Mammary epithelial cell (primary cell): ENCODE measurements around the gene ITIH5.

Experiments
- EZH2 ChIP-seq: IDR thresholded peaks from 2 replicates; pipeline ENCODE4 v1.6.1; 2012; ENCODE audit warnings: low read length, inconsistent platforms, borderline replicate concordance
- TF ChIP-seq, protein P1 (sequence below), 2 donors: IDR thresholded peaks in 1 of 2; conservative IDR thresholded peaks in 1 of 2; 2 replicates each; pipeline ENCODE4 v1.5.1; 2011 to 2012; ENCODE audit warnings: inconsistent platforms in 2 of 2, low read length in 2 of 2, mild to moderate bottlenecking in 2 of 2, control low read depth in 1 of 2, low read depth in 1 of 2; ENCODE audit not compliant: insufficient read depth in 1 of 2; ENCODE audit errors: extremely low read depth in 1 of 2

DNA sequence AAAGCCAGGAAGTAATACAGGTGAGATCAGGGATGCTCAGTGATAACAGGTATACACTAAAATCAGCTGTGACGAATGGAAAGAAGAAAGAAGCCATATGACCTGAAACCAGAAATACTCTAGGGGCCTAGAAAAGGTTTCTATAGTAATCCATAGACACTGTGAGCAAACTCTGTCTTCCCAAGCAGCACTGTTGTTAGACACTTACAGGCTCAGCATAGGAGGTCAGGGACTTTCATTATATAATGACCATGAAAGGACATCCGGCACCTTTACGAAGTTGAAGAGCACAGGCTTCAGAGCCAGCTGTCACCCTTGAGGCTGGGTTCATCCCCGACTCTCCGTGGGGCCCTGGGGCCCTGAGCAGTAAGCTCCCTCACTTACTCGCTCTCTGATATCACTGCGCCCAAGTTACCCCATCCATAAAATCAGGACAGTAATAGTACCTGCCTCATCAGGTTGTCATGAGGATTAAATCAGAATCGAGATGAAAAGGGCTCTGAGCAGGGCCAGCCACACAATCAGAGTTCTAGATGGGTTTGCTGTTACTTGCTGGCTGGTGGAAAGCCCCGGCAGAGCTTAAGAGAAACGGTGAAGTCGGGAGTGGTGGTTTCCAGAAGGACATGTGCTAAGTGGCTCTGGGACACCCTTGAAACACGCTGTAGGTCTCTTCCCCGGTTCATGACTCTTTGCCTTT lies 79.5 kb downstream of the ITIH5 start:
- TF ChIP-seq, protein P1, sequence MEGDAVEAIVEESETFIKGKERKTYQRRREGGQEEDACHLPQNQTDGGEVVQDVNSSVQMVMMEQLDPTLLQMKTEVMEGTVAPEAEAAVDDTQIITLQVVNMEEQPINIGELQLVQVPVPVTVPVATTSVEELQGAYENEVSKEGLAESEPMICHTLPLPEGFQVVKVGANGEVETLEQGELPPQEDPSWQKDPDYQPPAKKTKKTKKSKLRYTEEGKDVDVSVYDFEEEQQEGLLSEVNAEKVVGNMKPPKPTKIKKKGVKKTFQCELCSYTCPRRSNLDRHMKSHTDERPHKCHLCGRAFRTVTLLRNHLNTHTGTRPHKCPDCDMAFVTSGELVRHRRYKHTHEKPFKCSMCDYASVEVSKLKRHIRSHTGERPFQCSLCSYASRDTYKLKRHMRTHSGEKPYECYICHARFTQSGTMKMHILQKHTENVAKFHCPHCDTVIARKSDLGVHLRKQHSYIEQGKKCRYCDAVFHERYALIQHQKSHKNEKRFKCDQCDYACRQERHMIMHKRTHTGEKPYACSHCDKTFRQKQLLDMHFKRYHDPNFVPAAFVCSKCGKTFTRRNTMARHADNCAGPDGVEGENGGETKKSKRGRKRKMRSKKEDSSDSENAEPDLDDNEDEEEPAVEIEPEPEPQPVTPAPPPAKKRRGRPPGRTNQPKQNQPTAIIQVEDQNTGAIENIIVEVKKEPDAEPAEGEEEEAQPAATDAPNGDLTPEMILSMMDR (conservative IDR thresholded peaks at IDR 0.05 in 1 of 2, IDR thresholded peaks at IDR 0.05 in 1 of 2; ENCODE audit: extremely low read depth in 1 of 2, insufficient read depth in 1 of 2, low read depth in 1 of 2, low read length in 2 of 2), result no peak
- TF ChIP-seq EZH2, result no peak
